GM19463 (cell line): ENCODE results near the gene RPL36A.
A peak's percentile ranks its signal among the peaks of the same experiment; 100 is the strongest.

Experiments
- ATAC-seq: cut with Tn5 transposase; IDR thresholded peaks from one replicate; pipeline ENCODE4 v1.9.1; 2021; ENCODE audit warnings: mild to moderate bottlenecking, moderate library complexity; ENCODE audit not compliant: unreplicated experiment

The RPL36A gene

DNA sequence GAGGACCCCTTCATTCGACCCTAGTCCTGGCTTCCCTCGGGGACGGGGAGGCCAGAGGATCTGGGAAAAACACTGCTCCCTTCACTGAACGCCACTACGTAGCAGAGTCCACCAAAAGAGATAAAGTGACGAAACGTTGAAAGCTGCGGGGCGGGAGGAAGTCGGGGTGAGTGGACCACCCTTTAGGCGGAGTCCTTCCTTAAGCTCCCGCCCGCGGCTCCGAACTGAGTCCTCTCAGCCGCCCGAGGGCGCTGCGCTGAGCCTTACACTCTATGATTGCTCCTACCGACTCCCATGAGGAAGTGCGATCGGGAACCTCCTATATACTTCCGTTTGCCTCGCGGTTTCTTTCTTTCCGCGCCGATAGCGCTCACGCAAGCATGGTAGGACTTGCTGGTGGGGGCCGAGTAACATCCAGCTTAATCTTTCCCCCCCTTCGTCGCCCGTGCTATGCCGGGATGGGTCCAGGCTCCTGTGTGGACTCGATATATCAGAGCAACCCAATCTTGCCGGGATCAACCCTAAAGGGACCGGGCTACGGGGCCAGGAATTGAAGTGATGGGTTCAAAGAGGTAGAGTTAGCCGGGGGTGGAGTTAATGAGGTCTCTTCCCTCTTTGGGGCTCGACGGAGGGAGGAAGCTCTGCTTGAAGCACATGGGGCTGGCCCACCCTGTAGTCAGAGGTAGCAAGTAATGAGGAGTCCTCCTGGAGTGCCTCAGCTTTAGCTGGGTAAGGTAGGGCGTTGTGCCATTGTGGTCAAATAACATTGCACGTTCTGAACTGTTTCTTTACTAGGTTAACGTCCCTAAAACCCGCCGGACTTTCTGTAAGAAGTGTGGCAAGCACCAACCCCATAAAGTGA is at the start of gene RPL36A:
TSS of gene RPL36A (plus strand) at position 348 of the 862 bp plus-strand sequence. CDS start at position 381, 33 bp downstream.
- ATAC-seq, result peak; percentile 74

DNA sequence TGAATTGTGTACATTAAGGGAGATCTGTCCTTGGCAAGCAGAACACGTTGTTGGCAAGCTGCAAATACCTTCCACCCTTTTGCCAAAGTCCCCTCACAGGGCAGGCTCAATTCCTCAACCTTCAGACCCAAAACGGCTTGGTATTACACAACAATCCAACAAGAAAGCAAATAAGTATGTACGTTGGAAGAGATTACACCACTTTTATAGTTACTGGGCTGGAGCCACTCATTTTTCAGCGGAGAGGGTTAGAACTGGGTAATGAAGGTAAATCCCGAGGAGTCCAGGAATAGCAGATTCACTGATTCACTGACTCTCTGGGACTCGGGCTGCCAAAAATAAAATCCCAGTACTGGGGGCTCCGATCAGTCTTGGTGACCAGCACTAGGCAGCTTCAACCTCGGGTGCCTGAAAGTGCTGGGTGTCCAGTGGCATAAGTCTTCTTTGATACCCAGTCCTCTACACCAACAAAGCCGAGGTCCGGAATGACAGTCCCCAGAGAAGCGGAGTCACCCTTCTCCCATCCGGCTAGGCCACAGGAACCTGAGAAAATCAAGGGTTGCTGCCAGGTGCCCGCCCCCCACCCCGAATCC is 42.9 kb upstream of the RPL36A start:
- ATAC-seq, result peak; percentile 0

DNA sequence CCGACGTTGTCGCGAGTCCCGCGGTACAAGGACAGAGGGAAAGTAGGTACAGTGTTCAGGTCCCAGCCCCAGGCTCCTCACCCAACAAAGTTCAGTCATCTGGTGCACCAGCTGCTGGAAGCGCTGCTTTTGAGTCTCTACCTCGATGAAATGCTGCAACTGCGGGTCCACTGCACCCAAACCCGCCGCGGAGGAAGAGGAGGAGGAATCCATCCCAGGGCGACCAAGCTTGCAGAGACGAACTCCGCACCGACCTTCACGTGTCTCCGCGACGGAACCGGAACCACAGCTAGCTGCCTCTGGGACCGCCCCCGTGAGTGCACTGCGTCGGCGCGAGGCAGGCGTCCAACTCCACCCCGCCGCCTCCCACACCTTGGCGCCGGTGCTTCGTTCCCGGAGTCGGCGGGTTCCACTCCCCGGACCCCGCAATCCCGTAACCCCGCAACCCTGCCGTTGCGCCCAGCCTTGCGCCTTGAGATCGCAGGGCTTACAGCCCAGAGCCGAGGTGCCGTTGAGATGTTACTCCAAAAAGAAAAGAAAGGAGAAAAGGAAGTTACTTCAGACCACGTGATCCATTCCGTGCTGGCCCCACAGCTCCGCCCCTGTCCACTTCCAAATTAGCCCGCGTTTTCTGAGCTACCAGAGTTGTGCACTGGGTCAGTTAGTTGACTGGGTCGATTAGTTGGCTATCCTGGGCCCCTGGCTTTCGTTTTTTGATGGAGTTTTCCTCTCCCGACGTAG is 42.2 kb upstream of the RPL36A start, which contains the start of gene TIMM8A:
TSS of gene TIMM8A (minus strand) at position 291 of the 741 bp plus-strand sequence. CDS start at position 213, 78 bp downstream.
- peak; percentile 99 for ATAC-seq

DNA sequence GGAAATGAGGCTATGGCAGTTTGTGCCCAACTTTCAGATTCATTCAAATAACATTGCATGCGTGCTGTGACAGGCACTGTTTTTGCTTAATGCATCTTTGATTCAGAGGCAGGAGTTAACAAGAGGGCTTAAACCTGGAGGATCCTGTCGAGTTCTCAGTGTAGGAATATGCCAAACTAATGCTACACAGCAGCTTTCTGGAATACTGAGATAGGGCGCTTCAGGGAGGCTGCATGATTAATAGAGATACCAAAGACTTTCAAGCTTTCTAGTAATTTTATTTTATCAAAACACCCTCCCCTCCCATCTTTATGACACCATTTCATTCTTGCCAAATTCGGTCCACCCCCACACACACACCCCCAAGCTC is 41.6 kb upstream of the RPL36A start:
- no peak for ATAC-seq

DNA sequence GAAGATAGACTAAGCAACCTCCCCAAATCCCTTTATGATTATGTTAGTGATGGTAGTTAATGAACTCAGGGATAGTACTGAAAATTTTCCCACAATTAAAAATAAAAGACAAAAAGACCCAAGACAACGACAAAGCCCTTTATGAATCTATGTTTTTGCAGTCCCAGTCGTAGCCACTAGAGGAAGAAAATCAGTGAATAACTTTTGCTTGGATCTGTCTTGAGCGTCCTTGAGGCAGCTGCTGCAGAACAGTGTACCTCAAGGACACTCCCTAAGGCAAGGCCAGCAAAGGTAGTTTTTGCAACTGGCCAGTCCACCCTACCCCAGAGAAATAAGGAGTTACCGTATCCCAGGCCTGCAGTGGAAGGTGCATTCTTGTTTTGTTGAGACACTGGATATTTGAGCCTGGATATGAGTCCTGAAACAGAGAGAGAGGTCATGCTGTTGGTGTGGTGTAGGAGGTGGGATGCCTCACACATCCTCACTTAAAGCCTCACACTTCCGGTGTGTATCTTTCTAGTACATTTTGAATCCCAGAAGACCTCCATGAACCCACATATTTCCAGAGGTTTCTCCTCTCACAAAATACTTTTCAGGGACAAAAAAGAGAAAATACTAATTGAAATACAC is 33.5 kb upstream of the RPL36A start:
- ATAC-seq, result no peak

DNA sequence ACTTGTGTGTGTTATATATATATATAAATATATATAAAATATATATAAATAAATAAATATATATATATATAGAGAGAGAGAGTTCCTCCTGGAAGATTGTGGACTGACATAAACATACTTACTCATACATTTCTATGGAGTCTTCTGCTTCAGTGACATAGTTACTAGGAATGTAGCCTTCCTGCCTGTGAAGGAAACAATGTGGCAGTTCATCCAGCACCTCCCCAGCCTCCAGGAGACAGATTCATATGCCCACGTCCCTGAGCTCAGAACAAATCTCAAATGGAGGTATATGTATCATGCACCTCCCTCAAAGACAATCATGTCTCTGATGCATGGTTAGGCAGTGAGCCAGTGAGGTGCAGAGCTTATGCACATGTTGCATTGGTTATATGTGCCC is 30.8 kb upstream of the RPL36A start:
- ATAC-seq, result no peak

DNA sequence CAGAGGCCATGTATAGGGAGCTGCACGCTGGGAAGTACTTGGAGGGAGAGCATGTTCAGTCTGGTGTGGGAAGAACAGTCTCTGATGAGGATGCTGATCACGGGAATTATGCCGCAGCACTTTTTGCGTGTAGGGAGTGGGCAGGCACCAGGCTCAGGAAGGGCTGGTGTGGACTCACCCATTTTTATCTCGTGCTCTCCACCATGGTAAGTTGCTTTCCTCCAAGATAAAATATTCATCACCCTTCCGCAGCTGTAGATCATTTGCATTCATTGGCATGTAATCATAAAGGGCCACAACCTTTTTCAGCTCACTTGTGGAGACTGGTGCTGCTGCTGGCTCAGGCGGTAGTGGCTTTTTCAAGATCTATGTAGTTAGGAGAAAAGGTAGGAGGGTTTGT is 30.4 kb upstream of the RPL36A start:
- no peak for ATAC-seq

DNA sequence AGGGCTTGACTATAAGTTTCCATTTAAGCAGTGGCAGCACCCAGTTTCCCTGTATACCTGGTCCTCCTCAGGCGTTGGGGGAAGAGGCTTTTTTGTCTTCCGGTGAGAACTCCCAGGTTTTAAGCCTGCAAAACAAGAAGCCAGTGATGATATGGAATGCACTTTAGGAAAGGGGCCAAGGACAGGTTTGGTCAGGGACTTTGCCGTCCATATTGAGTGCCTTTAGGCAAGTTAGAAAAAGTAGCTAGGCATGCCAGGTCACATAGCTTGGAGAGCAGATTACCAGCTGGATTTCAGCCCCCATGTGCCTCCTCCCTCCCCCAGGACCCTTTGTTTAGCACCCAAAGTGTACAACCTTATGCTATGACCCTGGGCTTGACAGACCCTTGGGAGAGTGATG is 28.7 kb upstream of the RPL36A start:
- no peak for ATAC-seq

DNA sequence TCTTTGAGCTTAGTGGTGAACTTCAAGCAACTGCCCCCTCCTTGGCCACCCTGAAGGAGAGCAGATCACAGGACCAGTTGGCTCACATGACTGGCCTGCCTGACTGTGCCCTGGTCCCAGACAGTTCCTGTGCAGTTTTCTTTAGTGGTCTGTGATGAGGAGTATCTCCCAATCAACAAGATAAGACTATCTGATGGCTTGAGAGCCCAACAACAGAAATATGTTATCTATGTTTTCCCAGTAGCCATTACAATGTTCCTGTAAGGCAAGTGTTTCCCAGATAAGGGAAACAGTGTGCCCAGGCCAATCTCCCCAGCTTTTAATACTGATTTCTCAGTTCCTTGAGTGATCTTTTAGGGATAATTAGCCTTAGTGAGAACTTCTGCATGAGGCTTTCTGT is 28.1 kb upstream of the RPL36A start:
- no peak for ATAC-seq

DNA sequence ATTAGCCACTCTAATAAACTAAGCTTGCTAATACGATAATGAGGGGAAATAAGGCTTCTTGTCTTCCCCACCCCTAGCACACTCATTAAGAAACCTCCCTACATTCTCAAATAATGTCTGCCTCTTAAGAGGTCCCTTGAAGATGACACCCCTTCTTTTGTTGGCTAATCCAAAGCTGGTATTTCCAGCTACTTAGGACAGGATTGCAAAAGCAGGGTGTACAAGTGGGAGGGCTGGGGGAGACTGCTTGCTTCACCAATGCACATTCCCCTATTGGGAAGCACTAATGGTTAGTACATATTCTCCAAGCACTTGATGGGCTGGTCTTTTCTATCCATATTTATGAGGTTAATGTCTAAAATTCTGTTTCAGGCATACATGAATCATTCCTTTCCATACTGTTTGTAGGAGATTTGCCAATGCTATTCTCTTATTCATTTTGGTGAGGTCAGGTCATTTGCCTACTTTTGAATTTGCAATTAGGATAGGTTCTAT is 25.5 kb upstream of the RPL36A start:
- ATAC-seq, result no peak

DNA sequence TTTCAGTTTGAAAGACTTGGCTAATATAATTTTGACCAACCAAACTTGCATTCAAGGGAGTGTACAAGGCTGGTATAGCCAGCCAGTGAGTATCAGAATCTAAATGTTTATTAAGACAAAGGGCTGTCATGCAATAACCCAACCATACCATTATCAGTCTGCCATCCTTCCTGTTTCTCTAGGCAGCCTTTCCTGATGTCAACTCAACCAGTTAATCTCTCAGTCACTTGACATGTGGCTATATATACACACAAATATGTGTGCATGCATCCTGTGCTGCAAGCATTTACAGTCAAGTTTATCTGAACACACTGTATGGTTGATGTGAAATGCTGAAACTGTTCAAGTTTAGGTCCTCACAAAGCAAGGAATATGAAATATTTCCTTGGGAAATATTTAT is 22.0 kb upstream of the RPL36A start:
- no peak for ATAC-seq

DNA sequence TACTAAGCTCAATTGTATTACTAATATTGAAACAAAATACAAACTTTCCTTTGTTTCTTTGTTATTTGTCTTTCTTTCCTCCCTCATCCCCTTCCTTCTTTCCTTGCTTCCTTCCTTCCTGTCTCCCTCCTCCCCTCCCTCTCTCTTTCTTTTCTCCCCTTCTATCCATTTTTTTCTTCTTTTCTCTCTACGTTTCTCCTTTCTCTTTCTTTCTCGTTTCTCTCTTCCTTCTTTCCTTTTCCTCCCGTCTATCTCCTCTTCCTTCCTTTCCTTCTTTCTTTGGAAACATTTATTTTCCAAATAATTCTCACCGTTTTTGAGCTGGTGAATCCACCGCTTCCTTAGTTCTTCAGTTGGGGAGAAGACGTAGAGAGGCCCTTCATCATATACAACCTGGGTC is 21.1 kb upstream of the RPL36A start:
- no peak for ATAC-seq

DNA sequence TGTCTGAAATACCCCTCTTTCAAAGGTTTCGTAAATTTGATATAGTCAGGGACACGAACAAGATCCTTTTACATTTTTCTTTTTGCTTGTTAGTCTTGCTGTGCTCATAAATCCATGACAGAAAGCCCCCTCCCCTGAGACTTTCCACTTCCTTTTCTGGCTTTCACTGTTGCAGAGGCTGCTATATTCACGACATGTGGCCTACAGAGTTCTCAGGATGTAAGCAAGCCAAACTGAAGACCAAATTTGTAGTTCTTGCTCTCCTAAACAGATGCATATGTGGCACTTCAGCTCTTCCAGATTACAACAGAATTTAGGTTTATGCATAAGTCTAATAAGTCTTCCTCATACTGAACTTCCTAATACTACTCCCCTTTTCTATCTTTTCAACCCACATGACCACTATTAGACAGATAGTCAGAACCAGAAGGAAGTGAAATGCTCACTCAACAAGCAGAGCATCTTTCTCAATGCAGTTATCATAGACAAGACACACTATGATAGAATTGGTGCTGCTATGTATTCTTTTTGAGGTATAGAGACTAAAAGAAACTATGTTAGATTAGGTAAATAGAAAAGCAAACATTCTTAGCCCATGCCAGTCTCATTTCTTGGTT is 19.8 kb upstream of the RPL36A start:
- peak; percentile 61 for ATAC-seq

DNA sequence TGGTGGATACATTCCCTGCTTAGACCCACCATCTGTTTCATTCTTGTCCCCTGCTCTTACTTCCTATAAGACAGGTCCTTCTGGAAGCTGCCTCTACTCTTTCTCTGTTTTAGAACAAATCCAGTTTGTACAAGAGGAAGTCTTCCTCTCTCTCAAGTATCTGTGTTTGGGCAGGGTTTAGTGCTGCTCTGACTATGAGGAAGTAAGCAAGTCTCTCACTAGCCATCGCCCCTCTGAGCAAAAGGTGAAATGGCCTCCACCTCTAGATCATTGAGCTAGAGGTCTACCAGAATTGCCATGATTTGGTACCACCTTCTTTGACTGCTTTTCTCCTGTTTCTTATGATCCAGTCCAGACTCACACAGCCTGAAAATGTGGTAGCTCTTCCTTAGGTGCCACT is 13.3 kb upstream of the RPL36A start:
- no peak for ATAC-seq

DNA sequence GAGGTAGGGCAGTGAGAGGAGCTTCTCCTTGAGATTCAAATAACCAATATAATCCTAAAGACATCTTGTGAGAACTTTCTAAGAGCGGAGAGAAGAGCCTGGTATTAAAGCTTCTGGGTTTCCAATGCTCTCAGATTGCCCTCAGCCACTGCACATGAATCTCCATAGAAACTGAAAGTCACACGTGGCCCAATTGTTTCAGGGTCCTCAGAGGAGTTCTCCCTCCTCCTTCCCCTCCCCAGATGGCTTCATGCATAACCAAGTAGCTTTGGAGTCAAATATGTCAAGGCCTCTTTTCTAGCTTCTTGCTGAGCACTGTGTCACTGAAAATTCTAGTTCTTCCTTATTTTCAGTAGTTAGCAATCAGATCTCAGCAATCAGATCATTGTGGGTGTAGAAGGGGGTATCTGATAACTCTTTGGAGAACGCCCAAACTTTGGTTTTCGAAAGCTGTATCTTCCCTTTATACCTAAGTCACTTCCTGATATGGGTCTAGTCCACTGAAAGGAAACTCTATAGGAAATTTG is 7.1 kb upstream of the RPL36A start:
- peak; percentile 72 for ATAC-seq

DNA sequence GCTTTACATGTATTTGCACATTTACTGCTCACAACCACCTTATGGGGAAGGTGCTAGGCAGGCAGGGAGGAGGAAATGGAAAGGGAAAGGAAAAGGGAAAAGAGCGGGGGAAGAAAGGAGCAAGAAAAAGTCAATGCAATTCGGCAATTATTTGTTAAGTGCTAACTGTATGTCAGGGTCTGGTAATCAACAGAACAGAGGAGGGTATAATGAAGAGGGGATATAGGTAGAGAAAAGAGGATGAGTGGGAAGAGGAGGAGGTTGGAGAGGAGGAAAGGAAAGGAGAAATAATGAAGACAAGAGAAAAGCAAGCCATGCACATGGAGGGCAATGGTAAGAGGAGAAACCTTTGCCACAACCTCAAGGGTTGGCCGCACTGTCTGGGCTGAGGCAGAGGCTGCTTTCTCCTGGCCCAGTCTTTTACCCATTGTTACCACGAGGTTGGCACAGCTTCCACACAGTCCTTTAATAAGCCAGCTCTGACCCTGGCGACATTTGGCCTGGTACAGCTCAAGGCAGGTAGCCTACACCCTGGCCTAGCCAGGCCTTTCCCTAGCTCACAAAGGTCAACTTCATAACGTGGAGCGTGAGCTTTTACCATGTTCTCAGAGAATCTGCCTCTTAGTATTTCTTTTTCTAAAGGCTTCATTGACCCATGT is 5.7 kb upstream of the RPL36A start:
- ATAC-seq, result no peak

DNA sequence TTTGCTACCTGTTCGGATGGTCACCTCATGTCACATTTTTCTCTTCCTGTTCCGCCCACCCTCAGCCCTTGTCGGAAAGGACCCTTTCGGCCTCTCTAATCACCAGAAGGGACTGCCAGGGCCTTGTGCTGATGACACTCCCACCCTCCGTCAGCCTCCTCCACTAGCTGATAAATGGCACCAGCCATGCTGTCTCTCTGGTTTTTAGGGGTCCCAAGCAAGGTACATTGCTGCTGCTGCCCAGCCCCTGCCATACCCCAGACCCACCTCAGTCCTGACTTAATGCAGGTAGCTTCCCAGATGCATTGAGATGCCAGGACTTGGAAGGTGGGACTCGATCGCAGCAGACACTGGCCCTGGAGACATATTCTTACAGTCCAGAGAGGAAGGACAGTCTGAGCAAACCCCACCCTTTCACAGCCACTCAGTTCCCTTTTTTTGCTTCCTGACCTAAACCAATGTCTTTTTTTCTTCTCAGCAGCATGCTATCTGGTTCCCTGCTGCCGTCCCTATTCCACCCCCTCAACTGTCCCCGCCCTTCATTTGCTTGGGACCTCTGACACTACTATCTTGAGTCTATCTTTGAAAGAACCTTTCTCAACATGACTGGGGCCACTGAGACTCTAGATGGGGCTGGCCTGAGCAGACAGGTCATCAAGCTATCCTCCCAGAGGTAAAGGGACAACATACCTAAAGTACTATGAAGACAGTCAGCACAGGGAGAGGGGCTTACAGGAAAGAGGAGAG is 4.8 kb upstream of the RPL36A start, which contains the start of gene BTK:
TSS of gene BTK (minus strand) at position 397 of the 747 bp plus-strand sequence. CDS start 10,907 bp downstream, outside the sequence.
- peak; percentile 53 for ATAC-seq

DNA sequence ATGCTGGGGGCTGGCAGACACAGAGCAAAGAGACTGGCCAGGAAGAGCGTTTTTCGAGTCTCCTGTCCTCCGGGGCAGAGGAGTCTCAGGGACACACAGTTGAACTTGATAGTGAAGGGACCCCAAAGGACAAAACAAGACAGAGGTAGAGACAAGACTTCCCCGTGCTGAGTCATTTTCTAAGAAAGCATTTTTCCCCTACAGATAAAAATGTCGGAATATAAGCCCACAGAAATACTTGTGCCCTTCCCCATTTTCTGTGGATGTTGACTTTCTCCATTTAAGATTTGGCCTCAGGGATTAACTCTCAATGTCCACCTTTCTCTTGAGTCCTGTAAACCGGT is 4.3 kb upstream of the RPL36A start:
- no peak for ATAC-seq

DNA sequence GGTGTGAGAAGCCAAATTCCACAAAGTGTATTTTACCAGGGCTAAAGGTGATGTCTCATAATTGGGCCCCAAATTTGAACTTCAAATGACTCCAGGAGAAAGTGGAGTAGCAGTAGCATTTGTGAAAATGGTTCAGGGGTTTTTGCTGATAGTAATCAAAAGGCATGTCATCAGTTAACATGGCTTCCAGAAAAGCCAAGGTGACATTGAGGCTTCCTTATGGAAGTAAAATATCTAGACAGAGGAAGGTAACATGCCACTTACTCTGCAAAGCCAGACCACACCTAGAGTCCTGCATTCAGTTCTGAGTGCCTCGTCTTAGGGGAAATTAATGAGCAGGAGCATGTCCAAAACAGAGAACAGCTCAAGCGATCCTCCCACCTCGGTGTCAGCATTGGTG is 2.2 kb upstream of the RPL36A start:
- no peak for ATAC-seq
